SK-N-SH (cell line): ENCODE measurements around the gene C6orf15. TPM values are rescaled to one million over a fixed set of nuclear protein-coding genes. Genes with fewer than 3 reads are reported as not detected.

Source experiments
- CTCF ChIA-PET: fragments of 300-600, 350-600 bp; formaldehyde crosslinking; extraction: SDS; loops from one replicate; lab custom pipeline; 2021; lab: Yijun Ruan, JAX
- POLR2A ChIA-PET: fragments of 350-600 bp; sonication (Branson Sonifier 250); formaldehyde crosslinking; extraction: SDS; loops from one replicate; lab custom pipeline; 2020; ENCODE audit warnings: antibody characterized with exemption, inconsistent platforms; lab: Yijun Ruan, JAX
- DNase-seq: peaks from one replicate; pipeline ENCODE4 v3.0.0; 2012
- H2AFZ ChIP-seq: fragments of 200-600 bp; sonication (generic); 2 replicates; pipeline ENCODE4 v1.8.1; 2016; ENCODE audit warnings: antibody characterized with exemption, mild to moderate bottlenecking, low read depth
- H3F3A ChIP-seq: fragments of 200-600 bp; sonication (generic); replicated peaks from 2 replicates; pipeline ENCODE3; 2016; ENCODE audit warnings: antibody characterized with exemption, mild to moderate bottlenecking; ENCODE audit not compliant: insufficient read depth
- H3K27ac ChIP-seq, 2 experiments: fragments of 200-500 bp in 1 of 2; fragments of 200-600 bp in 1 of 2; sonication (Bioruptor generic) in 1 of 2; sonication (generic), shearing (Covaris generic) in 1 of 2; 2 replicates each; pipeline versions ENCODE4 v1.5.1 to v1.6.1; 2014 to 2016; ENCODE audit warnings: low read depth in 2 of 2, inconsistent platforms in 1 of 2, low read length in 1 of 2, mild to moderate bottlenecking in 1 of 2, mixed read lengths in 1 of 2
- H3K27me3 ChIP-seq: fragments of 200-600 bp; sonication (generic), shearing (Covaris generic); 2 replicates; pipeline ENCODE4 v1.6.1; 2016; ENCODE audit warnings: mixed run types; ENCODE audit not compliant: insufficient read depth
- H3K36me3 ChIP-seq, 2 experiments: fragments of 200-500 bp in 1 of 2; fragments of 200-600 bp in 1 of 2; sonication (Bioruptor generic) in 1 of 2; sonication (generic) in 1 of 2; replicated peaks in 1 of 2; 2 replicates each; pipeline versions ENCODE3 to v1.5.1; 2014 to 2016; ENCODE audit warnings: low read length in 1 of 2, mild to moderate bottlenecking in 1 of 2; ENCODE audit not compliant: insufficient read depth in 2 of 2, control insufficient read depth in 1 of 2
- H3K4me1 ChIP-seq, 2 experiments: fragments of 200-500 bp in 1 of 2; fragments of 200-600 bp in 1 of 2; sonication (Bioruptor generic) in 1 of 2; sonication (generic), shearing (Covaris generic) in 1 of 2; 2 replicates each; pipeline versions ENCODE4 v1.5.1 to v1.6.1; 2014 to 2016; ENCODE audit warnings: low read depth in 1 of 2, low read length in 1 of 2, mixed run types in 1 of 2; ENCODE audit not compliant: insufficient read depth in 2 of 2, control insufficient read depth in 1 of 2
- H3K4me2 ChIP-seq: fragments of 200-600 bp; sonication (generic), shearing (Covaris generic); 2 replicates; pipeline ENCODE4 v1.6.1; 2017; ENCODE audit warnings: mixed run types
- H3K4me3 ChIP-seq, 2 experiments: fragments of 200-500 bp in 1 of 2; fragments of 200-600 bp in 1 of 2; sonication (Bioruptor generic) in 1 of 2; sonication (generic), shearing (Covaris generic) in 1 of 2; 2 replicates each; pipeline versions ENCODE4 v1.5.1 to v1.8.1; 2014 to 2016; ENCODE audit warnings: low read depth in 2 of 2, inconsistent platforms in 1 of 2, low read length in 1 of 2, mild to moderate bottlenecking in 1 of 2, mixed read lengths in 1 of 2, moderate library complexity in 1 of 2
- H3K79me2 ChIP-seq: fragments of 200-600 bp; sonication (generic); 2 replicates; pipeline ENCODE4 v1.8.1; 2017; ENCODE audit warnings: mild to moderate bottlenecking; ENCODE audit not compliant: insufficient read depth
- H3K9ac ChIP-seq: fragments of 200-600 bp; sonication (generic); 2 replicates; pipeline ENCODE4 v1.6.1; 2017; ENCODE audit warnings: mixed run types
- H3K9me2 ChIP-seq: fragments of 200-600 bp; sonication (generic); 2 replicates; pipeline ENCODE4 v1.6.1; 2017; ENCODE audit warnings: mixed run types
- H3K9me3 ChIP-seq: fragments of 200-600 bp; sonication (generic); 2 replicates; pipeline ENCODE4 v1.6.1; 2017; ENCODE audit warnings: mixed run types, mild to moderate bottlenecking, moderate library complexity
- H4K20me1 ChIP-seq: fragments of 200-600 bp; sonication (generic); 2 replicates; pipeline ENCODE4 v1.6.1; 2017; ENCODE audit warnings: mild to moderate bottlenecking, mixed run types; ENCODE audit not compliant: insufficient read depth
- CHD2 ChIP-seq: fragments of 150-350 bp; IDR thresholded peaks from 2 replicates; pipeline ENCODE4 v1.6.1; 2018; ENCODE audit warnings: low read length; ENCODE audit not compliant: partially characterized antibody
- CTCF ChIP-seq: fragments of 200-600 bp; sonication (generic); IDR thresholded peaks from 2 replicates; pipeline ENCODE4 v1.6.1; 2017; ENCODE audit warnings: antibody characterized with exemption, mild to moderate bottlenecking, moderate library complexity
- EP300 ChIP-seq, 2 experiments: IDR thresholded peaks; 2 replicates each; pipeline versions ENCODE4 v1.4.0 to v1.6.1; 2012; ENCODE audit warnings: borderline replicate concordance in 1 of 2, low read depth in 1 of 2, low read length in 1 of 2
- EZH2phosphoT487 ChIP-seq: fragments of 200-600 bp; sonication (generic); IDR thresholded peaks from 2 replicates; pipeline ENCODE4 v1.6.1; 2017; ENCODE audit warnings: low read depth, mixed run types, mild to moderate bottlenecking, antibody characterized with exemption, moderate library complexity, borderline replicate concordance
- FOSL2 ChIP-seq: IDR thresholded peaks from 2 replicates; pipeline ENCODE4 v1.4.0; 2012; ENCODE audit warnings: low read depth, mild to moderate bottlenecking, moderate library complexity, borderline replicate concordance
- FOXJ3 ChIP-seq: sonication (generic); formaldehyde crosslinking; IDR thresholded peaks from 2 replicates; pipeline ENCODE4 v1.5.1; 2020; ENCODE audit warnings: mild to moderate bottlenecking, missing genetic modification reagents
- IRF3 ChIP-seq: fragments of 150-350 bp; IDR thresholded peaks from 2 replicates; pipeline ENCODE4 v1.6.1; 2016; ENCODE audit warnings: mild to moderate bottlenecking, low read depth, low read length
- MXI1 ChIP-seq: IDR thresholded peaks from 2 replicates; pipeline ENCODE4 v1.6.1; 2012; ENCODE audit warnings: mild to moderate bottlenecking, low read depth, low read length, improper control_type of control experiment
- NRF1 ChIP-seq: IDR thresholded peaks from 2 replicates; pipeline ENCODE4 v1.6.1; 2012; ENCODE audit warnings: low read depth, mild to moderate bottlenecking, low read length
- PBX3 ChIP-seq: IDR thresholded peaks from 2 replicates; pipeline ENCODE4; 2012
- POLR2AphosphoS5 ChIP-seq: IDR thresholded peaks from 2 replicates; pipeline ENCODE4 v1.6.1; 2012; ENCODE audit warnings: low read depth, low read length
- RFX5 ChIP-seq: IDR thresholded peaks from 2 replicates; pipeline ENCODE4 v1.6.1; 2012; ENCODE audit warnings: mild to moderate bottlenecking, improper control_type of control experiment, low read length
- RXRA ChIP-seq: IDR thresholded peaks from 2 replicates; pipeline ENCODE4 v1.4.0; 2012; ENCODE audit warnings: low read depth, mild to moderate bottlenecking, borderline replicate concordance
- SIN3A ChIP-seq: IDR thresholded peaks from 2 replicates; pipeline ENCODE4 v1.6.1; 2012; ENCODE audit warnings: low read depth, mild to moderate bottlenecking, low read length, moderate library complexity, borderline replicate concordance
- SMC3 ChIP-seq: IDR thresholded peaks from 2 replicates; pipeline ENCODE4 v1.6.1; 2012; ENCODE audit warnings: low read depth, low read length, improper control_type of control experiment
- TAF1 ChIP-seq: IDR thresholded peaks from 2 replicates; pipeline ENCODE4 v1.6.1; 2012; ENCODE audit warnings: low read depth, mild to moderate bottlenecking, low read length, moderate library complexity, borderline replicate concordance
- TCF12 ChIP-seq: IDR thresholded peaks from 2 replicates; pipeline ENCODE4 v1.4.0; 2012
- TEAD4 ChIP-seq: IDR thresholded peaks from 2 replicates; pipeline ENCODE4 v1.4.0; 2012; ENCODE audit warnings: mild to moderate bottlenecking, borderline replicate concordance; ENCODE audit not compliant: insufficient read depth
- WGBS: methylation state at CpG from one replicate; pipeline ENCODE4 v1.1.6; 2017; ENCODE audit warnings: low lambda C conversion rate; 5-methylcytosine and 5-hydroxymethylcytosine counted together
- polyA plus RNA-seq, 3 experiments: library from polyadenylated mRNA; depleted of rRNA; stranded (reverse); fragments of >200 nt; gene quantifications; 2 replicates each; pipeline ENCODE4 v1.2.3, GENCODE V29; 2012

Gene C6orf15
- polyA plus RNA-seq, 1 of the 3 experiments (the other 2 are of a cell fraction) = not detected

GRCh38 chr6:31158863-31159855 lies 46.8 kb upstream of the C6orf15 start:
- Histone ChIP-seq H4K20me1 (no peaks in the 10 kb centered on the region), H3K27me3 (no peaks in the 10 kb centered on the region), H3K36me3 (peaks cover 0 to 2% of the 10 kb centered on the region in 2 experiments), H3K9ac (peak overlapping the region; percentile 68; the same call in 1 of the 2 replicates), H3K27ac (no peak overlapping the region), H3K79me2 (peaks cover 9% of the 10 kb centered on the region), H3K4me3 (peak overlapping the region; percentile 83 to 93), H3K9me3 (no peaks in the 10 kb centered on the region), H3K4me2 (peak overlapping the region; percentile 91), H2AFZ (peak overlapping the region; percentile 88), H3F3A (no peaks in the 10 kb centered on the region), H3K4me1 (peaks cover 0 to 18% of the 10 kb centered on the region in 2 experiments; a peak in 1 of 4 replicates), H3K9me2 (no peaks in the 10 kb centered on the region)
- POLR2A ChIA-PET = no interaction called here
- peak; percentile 51 for DNase-seq
- TF ChIP-seq FOXJ3 (CRISPR knock-in tag) (no peak), SMC3 (no peak), EP300 (IDR thresholded peaks at IDR 0.05; ENCODE audit: borderline replicate concordance in 1 of 2, low read depth in 1 of 2, low read length in 1 of 2) (no peak)
- CTCF ChIA-PET = interaction anchor here (0.9 to 2.5 kb wide), 5 partner anchors 21 to 208 kb away, joined by 3 to 10 read pairs (median 5); partner anchors contain the start of gene PSORS1C2
- WGBS = 15% methylated on average over 18 of the region's 35 CpGs

GRCh38 chr6:31158140-31158862 lies 45.9 kb upstream of the C6orf15 start, which contains the start of gene TCF19:
TSS of gene TCF19 (plus strand) at chr6:31158589. CDS start at chr6:31159470, 881 bp downstream.
- Histone ChIP-seq H2AFZ (peak within 1 kb of the TSS; percentile 90), H3K4me3 (peak within 1 kb of the TSS; percentile 83 to 93), H3K27ac (peak within 1 kb of the TSS; percentile 28 to 44; a peak in 2 of 4 replicates), H4K20me1 (no peaks in the 10 kb centered on the region), H3F3A (no peaks in the 10 kb centered on the region), H3K27me3 (no peaks in the 10 kb centered on the region), H3K9me3 (no peaks in the 10 kb centered on the region), H3K4me1 (peaks cover 0 to 18% of the 10 kb centered on the region in 2 experiments; a peak in 1 of 4 replicates), H3K9me2 (no peaks in the 10 kb centered on the region), H3K4me2 (peak within 1 kb of the TSS; percentile 91), H3K79me2 (peaks cover 9% of the 10 kb centered on the region), H3K36me3 (peaks cover 0 to 2% of the 10 kb centered on the region in 2 experiments), H3K9ac (peak within 1 kb of the TSS; percentile 72)
- WGBS = 2% methylated on average over 33 of the region's 65 CpGs
- peak; percentile 99 for DNase-seq
- CTCF ChIA-PET = interaction anchor here (0.9 to 2.0 kb wide), 4 partner anchors 20 to 71 kb away, joined by 3 to 6 read pairs (median 4); partner anchors contain the start of gene PSORS1C2
- POLR2A ChIA-PET = no interaction called here
- TF ChIP-seq EZH2phosphoT487 (no peak), TAF1 (peak; percentile 72), MXI1 (peak; percentile 90), SIN3A (peak; percentile 97), FOXJ3 (CRISPR knock-in tag) (no peak), NRF1 (peak; percentile 95), POLR2AphosphoS5 (peak; percentile 67; the same call in 1 of the 2 replicates), CHD2 (peak; percentile 95), TCF12 (no peak), PBX3 (peak; percentile 9; the same call in 1 of the 2 replicates), RFX5 (peak; percentile 82), IRF3 (peak; percentile 90), TEAD4 (peak; percentile 23; the same call in 1 of the 2 replicates), RXRA (no peak), FOSL2 (no peak), CTCF (no peak), EP300 (IDR thresholded peaks at IDR 0.05; ENCODE audit: borderline replicate concordance in 1 of 2, low read depth in 1 of 2, low read length in 1 of 2) (0 out of 4 replicates have a peak, but pooled peaks of 1 of the 2 experiments have one; percentile 9)
